Measurements from ENCODE around the gene LRP5. TPM values are rescaled to one million over a fixed set of nuclear protein-coding genes. Genes with fewer than 3 reads are reported as not detected.

The LRP5 gene
- total RNA-seq, 2 donors from 2014 or later: 48.3 to 57.1 TPM

- Histone ChIP-seq H3K27ac (peak overlapping the region; percentile 73 to 83), H3K4me1 (replicated peaks) (peaks cover 29% of the 10 kb centered on the region), H3K27me3 (replicated peaks; ENCODE audit: insufficient read depth) (no peaks in the 10 kb centered on the region), H3K9me3 (no peaks in the 10 kb centered on the region), H3K36me3 (no peaks in the 10 kb centered on the region), H3K4me3 (no peak overlapping the region)
- intact Hi-C loops (cut with DNase I): no loop called here
- DNase-seq (ENCODE audit: low spot score): no peak
- TF ChIP-seq POLR2A (IDR thresholded peaks at IDR 0.05) (no peak), CTCF (IDR thresholded peaks at IDR 0.05) (no peak), POLR2AphosphoS5 (IDR thresholded peaks at IDR 0.05) (no peak)
- WGBS: 40% methylated on average over 12 of the region's 12 CpGs
Observed at GRCh38 chr11:68374531-68374930, 62.1 kb downstream of the LRP5 start.

DNA sequence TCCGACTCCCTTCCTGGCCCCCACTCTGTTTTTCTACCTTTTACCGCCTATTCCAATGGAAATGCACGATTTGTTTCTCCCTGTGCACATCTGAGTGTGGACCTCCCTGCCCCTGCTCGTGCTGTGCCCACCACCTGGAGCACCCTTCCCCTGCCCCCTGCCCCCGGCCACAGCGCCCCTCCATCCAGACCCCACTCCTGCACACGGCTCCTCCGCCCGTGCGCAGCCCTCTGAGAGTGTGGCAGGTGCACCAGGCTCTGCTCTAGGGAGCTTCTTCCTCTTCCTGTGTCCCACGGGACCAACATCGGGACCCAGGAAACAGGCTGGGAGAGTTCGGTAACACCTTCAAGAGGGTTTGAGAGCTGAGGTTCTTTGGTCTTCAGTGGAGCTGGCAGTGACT is 62.9 kb downstream of the LRP5 start:
- peak overlapping the region in 1 of 2 donors; percentile 73 for H3K27ac ChIP-seq
- no peak for DNase-seq (ENCODE audit: low spot score)
- TF ChIP-seq POLR2A (IDR thresholded peaks at IDR 0.05): no peak
- TF ChIP-seq POLR2AphosphoS5 (IDR thresholded peaks at IDR 0.05): no peak
- no peak for TF ChIP-seq CTCF (IDR thresholded peaks at IDR 0.05)

GRCh38 chr11:68375766-68376165 is 63.4 kb downstream of the LRP5 start:
- no peak for DNase-seq (ENCODE audit: low spot score)
- Histone ChIP-seq H3K9me3 (no peaks in the 10 kb centered on the region), H3K4me1 (replicated peaks) (peaks cover 31% of the 10 kb centered on the region), H3K27me3 (replicated peaks; ENCODE audit: insufficient read depth) (no peaks in the 10 kb centered on the region), H3K4me3 (no peak overlapping the region), H3K27ac (no peak overlapping the region), H3K36me3 (no peaks in the 10 kb centered on the region)
- intact Hi-C loops (cut with DNase I): loop anchor here (5.0 kb wide), 1 partner anchor 707 kb away; no protein-coding TSS in a partner anchor
- WGBS: 88% methylated on average over 14 of the region's 14 CpGs
- no peak for TF ChIP-seq POLR2A (IDR thresholded peaks at IDR 0.05)
- no peak for TF ChIP-seq POLR2AphosphoS5 (IDR thresholded peaks at IDR 0.05)

More for the DNA sequence above, 62.9 kb downstream of the LRP5 start:
- WGBS: 87% methylated on average over 13 of the region's 13 CpGs
- intact Hi-C loops (cut with DNase I): loop anchor here (5.0 kb wide), 1 partner anchor 707 kb away; no protein-coding TSS in a partner anchor
- no peaks in the 10 kb centered on the region for H3K36me3 ChIP-seq
- H3K27me3 ChIP-seq (replicated peaks; ENCODE audit: insufficient read depth): no peaks in the 10 kb centered on the region
- H3K4me3 ChIP-seq: no peak overlapping the region
- H3K9me3 ChIP-seq: no peaks in the 10 kb centered on the region
- H3K4me1 ChIP-seq (replicated peaks): peaks cover 31% of the 10 kb centered on the region

GRCh38 chr11:68377389-68377795 is 65.0 kb downstream of the LRP5 start:
- no peaks in the 10 kb centered on the region for H3K9me3 ChIP-seq
- intact Hi-C loops (cut with DNase I): loop anchor here (5.0 kb wide), 1 partner anchor 705 kb away; no protein-coding TSS in a partner anchor
- H3K4me1 ChIP-seq (replicated peaks): peaks cover 38% of the 10 kb centered on the region
- H3K36me3 ChIP-seq: no peaks in the 10 kb centered on the region
- no peak overlapping the region for H3K4me3 ChIP-seq
- no peak for DNase-seq (ENCODE audit: low spot score)
- no peak overlapping the region for H3K27ac ChIP-seq
- 83% methylated on average over 11 of the region's 12 CpGs for WGBS
- TF ChIP-seq POLR2AphosphoS5 (IDR thresholded peaks at IDR 0.05) (no peak), POLR2A (IDR thresholded peaks at IDR 0.05) (no peak), CTCF (IDR thresholded peaks at IDR 0.05) (no peak)
- no peaks in the 10 kb centered on the region for H3K27me3 ChIP-seq (replicated peaks; ENCODE audit: insufficient read depth)

DNA sequence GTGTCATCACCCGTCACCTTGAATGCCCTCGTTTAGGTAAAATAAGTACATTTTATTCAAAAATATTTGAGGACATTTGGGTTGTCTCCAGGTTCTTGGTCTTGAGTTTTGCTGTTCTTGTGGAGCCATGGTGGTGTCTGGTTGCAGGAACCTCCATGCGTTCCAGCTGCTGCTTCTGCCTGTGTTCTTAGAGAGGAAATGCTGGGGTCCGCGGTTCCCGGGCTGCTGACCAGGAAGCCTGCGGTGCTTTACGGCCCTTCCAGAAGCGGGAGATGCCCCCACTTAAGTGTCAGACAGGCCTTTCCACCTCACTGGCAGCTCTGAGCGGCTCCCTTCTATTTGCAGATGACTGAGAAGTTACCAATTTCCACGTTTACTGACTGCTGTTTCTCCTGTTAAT is 66.8 kb downstream of the LRP5 start:
- Histone ChIP-seq H3K4me3 (no peak overlapping the region), H3K27ac (peak overlapping the region; percentile 62 to 71), H3K36me3 (no peaks in the 10 kb centered on the region), H3K27me3 (replicated peaks; ENCODE audit: insufficient read depth) (no peaks in the 10 kb centered on the region), H3K4me1 (replicated peaks) (peaks cover 29% of the 10 kb centered on the region), H3K9me3 (no peaks in the 10 kb centered on the region)
- DNase-seq (ENCODE audit: low spot score): no peak
- intact Hi-C loops (cut with DNase I): loop anchor here (5.0 kb wide), 1 partner anchor 703 kb away; no protein-coding TSS in a partner anchor
- TF ChIP-seq POLR2A (IDR thresholded peaks at IDR 0.05) (no peak), POLR2AphosphoS5 (IDR thresholded peaks at IDR 0.05) (no peak), CTCF (IDR thresholded peaks at IDR 0.05) (no peak)
- 46% methylated on average over 11 of the region's 11 CpGs for WGBS
